ENCODE measurements around the gene KIAA2012.

KIAA2012 gene

DNA sequence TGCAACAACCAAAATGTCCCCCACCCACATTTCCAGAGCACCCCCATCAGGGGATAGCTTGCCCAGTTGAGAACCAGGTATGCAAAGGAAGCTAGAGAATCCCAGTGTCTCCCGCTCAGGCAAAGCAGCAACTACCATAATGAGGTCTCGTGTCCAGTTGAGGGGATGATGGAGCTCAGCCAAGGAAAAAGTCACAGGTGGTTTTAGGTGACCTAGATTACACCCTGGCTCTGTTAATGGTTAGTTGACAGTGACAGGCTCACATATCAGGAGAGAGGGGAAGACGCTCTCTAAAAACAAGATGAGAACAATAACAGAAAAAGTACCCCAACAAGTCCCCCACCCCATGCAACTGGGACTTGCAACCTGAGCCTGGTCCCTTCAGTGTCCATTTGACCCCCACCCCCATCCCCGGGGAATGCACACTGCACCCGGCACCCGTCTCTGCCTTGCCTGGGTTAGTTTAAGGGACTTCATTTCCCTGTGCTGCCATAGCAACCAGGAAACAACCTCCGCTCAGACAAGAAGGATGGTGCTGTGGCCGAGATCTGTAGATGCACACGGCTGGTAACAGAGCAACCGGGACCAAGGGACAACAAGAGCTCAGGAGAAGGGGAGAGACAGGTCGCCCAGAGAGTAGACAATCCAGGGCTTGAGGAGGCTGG lies at the start of gene KIAA2012:
Gene KIAA2012 (plus strand): TSS at position 519 of the 665 bp plus-strand sequence. CDS start 373 bp downstream, outside the sequence.
- no peak for DNase-seq (ENCODE audit: low read depth in 2 of 2)

DNA sequence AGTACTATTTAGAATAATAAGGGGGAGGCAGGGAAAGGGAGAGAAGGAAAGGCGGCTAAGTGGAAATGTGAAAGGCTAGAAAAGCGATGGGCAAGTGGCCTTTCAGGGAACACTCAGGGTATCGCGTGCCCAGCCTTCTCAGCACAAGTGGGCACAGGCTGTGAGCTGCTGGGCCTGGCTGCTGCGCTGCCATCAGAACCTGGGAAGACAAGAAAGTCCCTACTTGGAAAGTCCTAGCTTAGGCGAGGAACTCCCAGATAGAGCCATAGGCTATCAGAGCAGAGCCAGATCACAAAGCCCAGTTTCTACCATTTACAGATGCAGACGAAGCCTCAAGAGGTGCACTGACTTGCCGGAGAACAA lies 49.2 kb upstream of the KIAA2012 start:
- no peak for DNase-seq (ENCODE audit: low read depth in 2 of 2)

DNA sequence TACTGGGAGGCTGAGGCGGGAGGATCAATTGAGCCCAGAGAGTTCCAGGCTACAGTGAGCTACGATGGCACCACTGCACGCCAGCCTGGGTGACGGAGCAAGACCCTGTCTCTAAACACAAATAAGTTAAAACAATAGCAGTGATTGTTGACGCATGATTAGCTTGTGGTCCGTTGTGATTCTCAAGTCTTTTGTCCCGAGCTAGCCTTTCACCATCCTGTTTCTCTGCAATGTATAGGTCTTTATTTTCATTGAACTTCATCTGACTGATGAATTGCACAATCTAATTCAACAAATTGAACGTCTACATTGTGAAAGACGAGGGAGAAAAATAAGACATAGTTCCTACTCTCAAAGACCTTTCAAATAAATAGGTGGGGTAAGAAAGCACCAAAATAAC lies 48.2 kb upstream of the KIAA2012 start:
- DNase-seq (ENCODE audit: low read depth in 2 of 2), result no peak

DNA sequence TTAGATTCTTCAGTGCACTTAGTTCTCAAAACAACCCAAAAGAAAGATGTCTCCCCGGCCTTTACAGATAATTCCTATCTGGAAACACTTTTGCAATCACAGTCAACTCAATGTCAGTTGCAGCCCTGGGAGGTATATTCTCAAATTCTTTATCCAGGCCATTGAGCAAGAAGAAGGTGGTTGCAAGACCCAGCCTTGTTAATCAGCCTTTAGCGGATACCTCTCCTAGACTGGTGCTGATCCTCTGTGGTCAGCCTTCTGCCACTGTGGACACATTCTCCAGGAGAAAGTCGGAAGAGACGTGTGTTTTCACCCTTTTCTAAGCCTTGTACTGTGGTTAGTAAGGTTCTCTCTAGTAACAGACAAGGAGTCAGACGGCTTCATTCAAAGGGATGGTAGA lies 47.2 kb upstream of the KIAA2012 start:
- DNase-seq (ENCODE audit: low read depth in 2 of 2), result no peak

DNA sequence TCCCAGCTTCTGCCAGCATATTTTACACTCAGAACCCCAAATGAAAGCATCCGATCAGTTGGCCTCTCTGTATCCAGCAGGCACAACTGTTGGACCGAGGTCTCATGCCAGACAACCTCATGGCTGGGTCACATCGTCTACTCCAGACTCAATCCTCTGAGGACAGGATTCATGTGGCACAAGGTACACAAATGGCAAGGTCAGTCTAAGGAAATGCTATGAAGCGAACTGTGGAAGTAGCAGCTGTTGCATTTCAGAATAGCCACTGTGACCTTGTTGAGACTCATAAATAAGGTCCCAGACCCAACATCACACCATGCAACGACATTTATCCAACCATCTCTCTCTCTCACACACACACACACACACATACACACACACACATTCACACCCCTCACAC lies 46.5 kb upstream of the KIAA2012 start:
- DNase-seq (ENCODE audit: low read depth in 2 of 2), result no peak

DNA sequence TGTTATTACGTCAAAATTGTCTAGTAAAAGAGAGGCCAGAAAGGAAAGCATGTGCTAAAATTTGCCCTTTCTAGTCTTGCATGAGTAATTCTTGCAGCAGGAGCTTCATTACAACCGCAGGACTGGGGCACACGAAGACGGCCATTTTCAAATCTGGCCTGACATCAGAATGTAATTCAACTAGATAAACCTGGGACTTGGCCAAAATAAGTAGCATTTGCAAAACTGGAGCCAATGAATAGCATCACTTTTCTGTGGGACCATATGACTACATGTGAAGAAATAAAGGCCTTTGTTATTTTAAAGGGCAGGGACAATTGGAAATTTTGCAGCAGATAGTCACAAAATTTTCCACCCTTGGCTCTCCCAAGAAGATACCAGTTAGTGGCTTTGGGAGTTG lies 42.4 kb upstream of the KIAA2012 start:
- DNase-seq (ENCODE audit: low read depth in 2 of 2), result no peak

DNA sequence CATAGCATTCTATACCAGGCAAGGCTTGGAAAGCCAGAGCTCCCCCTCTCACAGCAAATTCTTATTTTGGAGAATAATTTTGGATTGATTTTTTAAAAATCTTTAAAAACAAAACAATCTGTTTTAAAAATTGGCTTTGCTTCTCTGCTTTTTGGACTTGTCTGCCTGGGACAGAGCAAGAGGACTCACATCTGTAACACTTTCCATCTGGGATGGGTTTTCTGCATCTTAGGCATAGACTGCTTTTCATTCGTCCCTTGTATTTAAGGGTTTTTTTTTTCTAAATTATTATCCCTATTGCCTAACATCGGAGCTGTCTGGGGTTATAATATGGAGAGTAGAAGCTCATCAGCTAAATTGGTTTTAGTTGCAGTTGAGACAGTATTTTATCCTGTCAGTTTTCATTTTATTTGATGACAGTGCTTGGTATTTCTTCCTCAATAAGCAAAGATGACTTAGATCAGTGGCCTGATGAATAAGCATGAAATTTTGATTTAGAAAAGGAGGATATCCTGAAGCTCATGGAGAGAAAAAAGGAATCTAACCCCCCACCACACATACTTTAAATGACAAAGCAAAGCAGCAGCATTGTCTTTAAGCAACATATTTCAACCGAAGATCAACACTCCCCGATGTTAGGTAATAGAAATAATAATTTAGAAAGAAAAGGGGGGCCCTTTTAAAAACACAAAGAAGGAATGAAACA lies 41.7 kb upstream of the KIAA2012 start:
- DNase-seq (ENCODE audit: low read depth in 2 of 2), result no peak

DNA sequence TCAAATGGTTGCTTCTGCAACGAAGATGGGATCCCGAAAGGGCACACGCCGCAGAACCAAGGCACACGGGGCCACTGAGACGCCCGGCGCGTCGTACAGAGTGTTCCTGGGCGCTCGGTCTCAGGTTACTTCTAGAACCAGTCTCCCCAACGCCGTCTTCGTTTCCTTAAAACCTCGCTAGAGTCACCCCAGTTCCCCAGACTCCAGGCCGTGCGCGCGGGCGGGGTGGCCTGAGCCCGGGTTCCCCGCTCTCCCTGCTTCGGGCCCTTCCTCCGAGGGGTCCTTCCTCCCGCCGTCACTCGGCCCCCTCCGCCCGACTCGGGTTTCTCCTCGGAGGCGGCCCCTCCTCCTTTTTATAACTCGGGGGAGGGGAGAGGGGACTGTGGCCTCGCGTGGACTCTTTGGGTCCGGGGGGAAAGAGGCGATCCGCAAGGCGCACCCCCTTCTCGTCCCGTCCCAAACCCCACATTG lies 40.2 kb upstream of the KIAA2012 start:
- peak in 1 of 2 donors; percentile 12 for DNase-seq (ENCODE audit: low read depth in 2 of 2)

DNA sequence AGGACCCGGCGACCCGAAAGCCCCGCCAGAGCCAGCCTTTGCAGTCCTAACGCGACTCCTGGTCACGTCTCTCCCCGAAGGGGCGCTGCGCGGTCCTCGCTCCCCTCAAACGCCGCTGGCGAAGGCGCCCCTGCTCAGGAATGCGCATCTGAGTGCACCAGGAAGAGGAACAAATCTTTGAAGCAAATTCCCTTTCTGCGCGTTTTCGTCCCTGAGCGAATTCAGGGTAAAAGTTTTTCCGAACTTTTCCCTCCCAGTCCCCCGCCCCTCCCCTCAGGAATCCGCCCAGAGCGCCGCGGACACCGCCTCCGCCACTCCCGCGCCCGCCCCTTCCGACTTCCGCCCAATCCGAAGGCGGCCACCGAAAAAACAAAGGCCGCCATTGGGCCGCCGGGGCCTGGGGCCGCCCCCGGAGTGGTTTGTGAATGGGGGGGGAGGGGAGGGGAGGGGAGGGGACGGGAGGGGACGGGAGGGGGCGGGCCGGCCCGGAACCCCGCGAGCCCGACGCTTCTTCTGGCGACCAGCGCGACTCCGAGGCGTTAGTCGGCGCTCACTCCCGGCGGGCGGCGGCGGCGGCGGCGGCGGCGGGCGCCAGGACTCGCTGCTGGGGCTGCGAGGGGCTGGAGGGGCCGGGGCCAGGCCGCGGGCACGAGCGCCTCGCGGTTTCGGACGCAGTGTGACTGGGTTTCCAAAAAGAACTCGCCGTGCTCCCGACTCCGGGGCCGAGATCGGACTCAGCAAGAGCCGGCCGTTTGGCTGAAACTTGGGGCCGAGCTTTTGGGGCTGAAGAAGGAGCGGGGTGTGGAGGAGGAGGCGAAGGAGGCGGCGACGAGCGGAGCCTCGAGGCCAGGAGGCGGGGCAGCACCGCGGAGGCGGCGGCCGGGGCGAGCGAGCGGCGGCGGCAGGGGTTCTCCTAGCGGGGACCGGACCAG lies 39.5 kb upstream of the KIAA2012 start, which contains the start of gene FZD7:
Gene FZD7 (plus strand): TSS at position 539 of the 932 bp plus-strand sequence. CDS start 793 bp downstream, outside the sequence.
- DNase-seq (ENCODE audit: low read depth in 2 of 2), result peak; percentile 62 to 82

DNA sequence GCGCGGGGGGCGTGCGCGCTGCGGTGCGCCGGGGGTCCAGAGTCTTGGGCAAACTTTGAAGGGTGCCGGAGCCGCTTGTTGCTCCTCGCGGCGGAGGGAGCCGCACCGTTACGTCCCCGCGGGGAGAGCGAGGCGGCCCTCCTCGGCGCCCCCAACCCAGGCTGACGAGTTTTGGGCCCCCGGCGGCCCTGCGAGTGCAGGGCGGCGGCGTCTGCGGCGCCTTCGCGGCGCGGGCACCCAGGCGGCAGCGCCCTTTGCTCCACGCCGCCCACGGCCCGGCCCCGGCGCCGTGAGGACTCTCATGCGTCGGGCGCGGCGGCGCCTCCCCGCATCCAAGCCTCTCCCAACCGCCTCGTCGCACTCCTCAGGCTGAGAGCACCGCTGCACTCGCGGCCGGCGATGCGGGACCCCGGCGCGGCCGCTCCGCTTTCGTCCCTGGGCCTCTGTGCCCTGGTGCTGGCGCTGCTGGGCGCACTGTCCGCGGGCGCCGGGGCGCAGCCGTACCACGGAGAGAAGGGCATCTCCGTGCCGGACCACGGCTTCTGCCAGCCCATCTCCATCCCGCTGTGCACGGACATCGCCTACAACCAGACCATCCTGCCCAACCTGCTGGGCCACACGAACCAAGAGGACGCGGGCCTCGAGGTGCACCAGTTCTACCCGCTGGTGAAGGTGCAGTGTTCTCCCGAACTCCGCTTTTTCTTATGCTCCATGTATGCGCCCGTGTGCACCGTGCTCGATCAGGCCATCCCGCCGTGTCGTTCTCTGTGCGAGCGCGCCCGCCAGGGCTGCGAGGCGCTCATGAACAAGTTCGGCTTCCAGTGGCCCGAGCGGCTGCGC lies 38.6 kb upstream of the KIAA2012 start:
- DNase-seq (ENCODE audit: low read depth in 2 of 2), result no peak

DNA sequence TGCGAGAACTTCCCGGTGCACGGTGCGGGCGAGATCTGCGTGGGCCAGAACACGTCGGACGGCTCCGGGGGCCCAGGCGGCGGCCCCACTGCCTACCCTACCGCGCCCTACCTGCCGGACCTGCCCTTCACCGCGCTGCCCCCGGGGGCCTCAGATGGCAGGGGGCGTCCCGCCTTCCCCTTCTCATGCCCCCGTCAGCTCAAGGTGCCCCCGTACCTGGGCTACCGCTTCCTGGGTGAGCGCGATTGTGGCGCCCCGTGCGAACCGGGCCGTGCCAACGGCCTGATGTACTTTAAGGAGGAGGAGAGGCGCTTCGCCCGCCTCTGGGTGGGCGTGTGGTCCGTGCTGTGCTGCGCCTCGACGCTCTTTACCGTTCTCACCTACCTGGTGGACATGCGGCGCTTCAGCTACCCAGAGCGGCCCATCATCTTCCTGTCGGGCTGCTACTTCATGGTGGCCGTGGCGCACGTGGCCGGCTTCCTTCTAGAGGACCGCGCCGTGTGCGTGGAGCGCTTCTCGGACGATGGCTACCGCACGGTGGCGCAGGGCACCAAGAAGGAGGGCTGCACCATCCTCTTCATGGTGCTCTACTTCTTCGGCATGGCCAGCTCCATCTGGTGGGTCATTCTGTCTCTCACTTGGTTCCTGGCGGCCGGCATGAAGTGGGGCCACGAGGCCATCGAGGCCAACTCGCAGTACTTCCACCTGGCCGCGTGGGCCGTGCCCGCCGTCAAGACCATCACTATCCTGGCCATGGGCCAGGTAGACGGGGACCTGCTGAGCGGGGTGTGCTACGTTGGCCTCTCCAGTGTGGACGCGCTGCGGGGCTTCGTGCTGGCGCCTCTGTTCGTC lies 37.7 kb upstream of the KIAA2012 start:
- no peak for DNase-seq (ENCODE audit: low read depth in 2 of 2)

DNA sequence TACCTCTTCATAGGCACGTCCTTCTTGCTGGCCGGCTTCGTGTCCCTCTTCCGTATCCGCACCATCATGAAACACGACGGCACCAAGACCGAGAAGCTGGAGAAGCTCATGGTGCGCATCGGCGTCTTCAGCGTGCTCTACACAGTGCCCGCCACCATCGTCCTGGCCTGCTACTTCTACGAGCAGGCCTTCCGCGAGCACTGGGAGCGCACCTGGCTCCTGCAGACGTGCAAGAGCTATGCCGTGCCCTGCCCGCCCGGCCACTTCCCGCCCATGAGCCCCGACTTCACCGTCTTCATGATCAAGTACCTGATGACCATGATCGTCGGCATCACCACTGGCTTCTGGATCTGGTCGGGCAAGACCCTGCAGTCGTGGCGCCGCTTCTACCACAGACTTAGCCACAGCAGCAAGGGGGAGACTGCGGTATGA lies 37.1 kb upstream of the KIAA2012 start:
- no peak for DNase-seq (ENCODE audit: low read depth in 2 of 2)

DNA sequence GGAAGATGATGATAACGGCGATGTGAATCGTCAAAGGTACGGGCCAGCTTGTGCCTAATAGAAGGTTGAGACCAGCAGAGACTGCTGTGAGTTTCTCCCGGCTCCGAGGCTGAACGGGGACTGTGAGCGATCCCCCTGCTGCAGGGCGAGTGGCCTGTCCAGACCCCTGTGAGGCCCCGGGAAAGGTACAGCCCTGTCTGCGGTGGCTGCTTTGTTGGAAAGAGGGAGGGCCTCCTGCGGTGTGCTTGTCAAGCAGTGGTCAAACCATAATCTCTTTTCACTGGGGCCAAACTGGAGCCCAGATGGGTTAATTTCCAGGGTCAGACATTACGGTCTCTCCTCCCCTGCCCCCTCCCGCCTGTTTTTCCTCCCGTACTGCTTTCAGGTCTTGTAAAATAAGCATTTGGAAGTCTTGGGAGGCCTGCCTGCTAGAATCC lies 36.4 kb upstream of the KIAA2012 start:
- no peak for DNase-seq (ENCODE audit: low read depth in 2 of 2)

DNA sequence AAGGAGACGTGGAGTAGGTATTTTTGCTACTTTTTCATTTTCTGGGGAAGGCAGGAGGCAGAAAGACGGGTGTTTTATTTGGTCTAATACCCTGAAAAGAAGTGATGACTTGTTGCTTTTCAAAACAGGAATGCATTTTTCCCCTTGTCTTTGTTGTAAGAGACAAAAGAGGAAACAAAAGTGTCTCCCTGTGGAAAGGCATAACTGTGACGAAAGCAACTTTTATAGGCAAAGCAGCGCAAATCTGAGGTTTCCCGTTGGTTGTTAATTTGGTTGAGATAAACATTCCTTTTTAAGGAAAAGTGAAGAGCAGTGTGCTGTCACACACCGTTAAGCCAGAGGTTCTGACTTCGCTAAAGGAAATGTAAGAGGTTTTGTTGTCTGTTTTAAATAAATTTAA lies 36.0 kb upstream of the KIAA2012 start:
- DNase-seq (ENCODE audit: low read depth in 2 of 2), result no peak

DNA sequence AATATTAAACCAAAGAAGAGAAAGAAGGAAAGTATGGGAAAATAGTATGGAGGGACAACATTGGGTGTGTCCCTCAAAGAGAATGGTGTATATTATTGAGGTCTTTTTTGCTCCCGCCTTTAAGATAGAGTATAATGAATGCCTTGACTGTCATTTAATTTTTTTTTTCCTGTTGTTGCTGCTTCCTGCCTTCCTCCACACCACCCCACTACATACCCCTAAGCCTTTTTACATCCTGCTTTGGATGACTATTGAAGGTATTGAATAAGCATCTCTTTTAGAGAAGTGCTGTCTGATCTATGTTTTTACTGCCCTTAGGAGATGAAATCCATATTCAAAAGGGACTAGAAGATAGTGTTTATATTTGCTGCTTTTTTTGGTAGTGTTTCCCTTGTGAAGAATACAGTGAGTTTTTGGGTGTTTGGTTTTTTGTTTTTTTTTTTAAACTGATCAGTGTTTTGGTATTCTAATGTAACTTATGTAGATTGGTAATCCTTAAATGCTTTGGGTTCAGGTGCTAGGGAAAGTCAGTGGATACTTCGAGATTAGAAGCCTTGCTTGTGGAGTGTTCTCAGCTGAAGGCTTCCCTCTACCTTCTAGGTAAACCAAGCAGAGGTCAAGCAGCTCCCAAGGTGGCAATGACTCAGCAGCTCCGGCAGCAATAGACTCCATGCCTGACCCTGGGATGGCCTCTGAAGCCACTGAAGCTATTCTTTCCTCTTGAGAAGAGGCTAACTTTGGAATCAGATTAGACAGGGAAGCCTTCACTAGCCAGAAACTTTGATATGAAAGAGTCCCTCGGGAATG lies 34.4 kb upstream of the KIAA2012 start:
- DNase-seq (ENCODE audit: low read depth in 2 of 2), result no peak

DNA sequence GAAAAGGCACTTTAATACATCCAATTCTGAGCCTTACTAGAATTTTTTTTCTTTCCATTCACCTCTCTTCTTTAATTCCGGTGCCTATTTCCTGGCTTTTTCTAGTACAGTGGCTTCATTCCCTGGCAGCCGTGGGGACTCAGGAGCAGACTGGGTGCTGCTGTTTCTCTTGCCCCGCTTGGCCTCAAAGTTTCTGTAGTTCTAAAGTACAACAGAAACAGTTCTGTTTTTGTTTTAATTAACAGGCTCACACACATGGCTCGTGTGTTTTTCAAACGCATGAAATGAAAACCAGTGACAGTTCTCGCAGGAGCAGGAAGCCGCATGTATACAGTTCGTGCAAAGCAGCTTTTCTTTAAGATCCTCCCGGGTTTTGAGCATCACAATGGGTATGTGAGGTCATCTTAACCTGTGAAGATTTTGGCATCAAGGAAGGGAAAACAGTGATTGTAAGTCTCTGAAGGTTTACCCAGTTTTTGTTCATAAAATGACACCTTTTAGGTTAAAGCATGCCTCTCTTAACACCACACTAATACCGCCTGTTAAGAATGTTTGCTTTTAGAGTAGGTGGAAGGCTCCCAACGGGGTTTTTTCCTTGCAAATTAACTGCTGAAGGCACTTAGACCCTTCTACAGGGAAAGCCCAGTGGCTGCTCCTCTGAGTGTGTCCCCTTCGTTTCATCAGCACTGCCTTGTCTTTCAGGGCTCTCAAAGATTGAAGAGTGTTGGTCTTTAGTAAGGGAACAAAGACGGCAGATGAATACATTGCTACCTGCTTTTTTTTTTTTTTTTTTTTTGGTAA lies 33.6 kb upstream of the KIAA2012 start:
- no peak for DNase-seq (ENCODE audit: low read depth in 2 of 2)

DNA sequence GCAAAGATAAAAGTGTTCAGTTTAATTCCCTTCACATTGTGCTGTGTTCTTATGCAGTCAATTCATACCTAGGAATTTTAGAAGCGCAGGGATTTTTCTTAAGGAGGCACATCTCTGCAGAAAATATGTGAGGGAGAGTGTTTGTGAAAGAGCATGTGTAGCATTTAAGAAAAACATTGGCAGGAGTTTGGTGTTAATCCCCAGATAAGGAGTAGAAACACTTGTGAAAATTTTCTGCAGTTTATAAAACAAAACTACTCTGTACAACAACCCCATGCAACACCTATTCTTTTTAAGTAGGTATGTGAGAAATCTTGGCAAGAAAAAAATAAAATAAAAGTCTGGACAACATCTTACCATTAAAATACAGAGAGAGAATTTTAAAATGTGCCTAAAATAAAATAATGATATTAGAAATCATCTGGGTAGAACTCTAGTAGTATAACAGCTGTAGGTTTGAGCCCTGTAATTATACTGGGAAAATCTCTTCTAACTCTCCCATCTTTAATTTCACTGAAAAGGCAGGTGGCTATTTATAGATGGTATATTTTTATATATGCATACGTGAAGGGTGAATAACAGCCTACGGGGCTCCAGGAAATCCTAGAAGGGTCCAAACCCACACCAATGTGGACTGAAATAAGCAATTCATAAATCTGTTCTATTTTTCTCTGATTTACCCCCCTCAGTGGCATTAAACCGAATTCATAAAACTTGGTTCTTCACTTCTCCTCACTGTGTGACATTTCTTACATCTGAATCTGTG lies 32.8 kb upstream of the KIAA2012 start:
- DNase-seq (ENCODE audit: low read depth in 2 of 2), result no peak

DNA sequence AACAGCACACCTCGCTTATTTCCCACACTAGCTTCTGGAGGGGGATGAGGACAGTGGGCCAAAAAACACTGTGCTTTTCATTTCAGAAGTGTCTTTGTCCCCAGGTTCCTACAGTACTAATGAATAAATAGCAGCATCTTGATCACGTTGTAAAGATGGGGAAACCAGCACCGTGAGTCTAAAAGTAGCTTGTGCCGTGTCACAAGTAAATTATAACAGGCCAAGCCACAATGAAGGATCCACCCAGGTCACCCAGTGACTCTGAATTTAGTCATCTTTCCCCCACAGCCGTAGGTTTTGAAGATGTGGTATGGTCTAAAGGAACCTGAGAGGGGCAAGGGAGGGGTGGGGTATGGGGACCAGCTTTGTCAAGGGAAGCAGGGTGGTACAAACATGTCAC lies 30.6 kb upstream of the KIAA2012 start:
- no peak for DNase-seq (ENCODE audit: low read depth in 2 of 2)

Measured in stimulated activated CD4-positive, alpha-beta T cell treated with anti-CD3 and anti-CD28 coated beads, Interleukin-15, amount 100 ng/mL, for 48 hours (primary cell).